Measurements from ENCODE around the gene RBMX.
"Not testable (repeated sequence)": the region's sequence is repeated elsewhere in the genome, so short reads cannot be mapped to it uniquely, and the experiment has no call there.

RBMX gene

GRCh38 chrX:136880452-136881013 lies at the start of gene RBMX:
RBMX (minus strand) TSS chrX:136880725; CDS start chrX:136879427, 1,298 bp downstream.
- peak; percentile 89 for DNase-seq

- not testable (repeated sequence) for DNase-seq
Observed at GRCh38 chrX:136921438-136921837, 40.9 kb upstream of the RBMX start.

- DNase-seq, result no peak
Observed at GRCh38 chrX:136920001-136920400, 39.5 kb upstream of the RBMX start.

GRCh38 chrX:136916827-136917226 lies 36.3 kb upstream of the RBMX start:
- DNase-seq, result no peak

- DNase-seq, result not testable (repeated sequence)
Observed at GRCh38 chrX:136911661-136912060, 31.1 kb upstream of the RBMX start.

- DNase-seq, result no peak
Observed at GRCh38 chrX:136911253-136911652, 30.7 kb upstream of the RBMX start.

- no peak for DNase-seq
Observed at GRCh38 chrX:136910565-136911035, 30.1 kb upstream of the RBMX start.

GRCh38 chrX:136909706-136910564 lies 29.4 kb upstream of the RBMX start:
- peak; percentile 38 for DNase-seq

- peak; percentile 71 for DNase-seq
Observed at GRCh38 chrX:136909119-136909705, 28.7 kb upstream of the RBMX start.

GRCh38 chrX:136907621-136908020 lies 27.1 kb upstream of the RBMX start:
- DNase-seq, result no peak

GRCh38 chrX:136906921-136907510 lies 26.5 kb upstream of the RBMX start:
- DNase-seq, result no peak

GRCh38 chrX:136904067-136904466 lies 23.5 kb upstream of the RBMX start:
- not testable (repeated sequence) for DNase-seq

GRCh38 chrX:136900071-136900470 lies 19.5 kb upstream of the RBMX start:
- DNase-seq, result not testable (repeated sequence)

GRCh38 chrX:136899221-136899620 lies 18.7 kb upstream of the RBMX start:
- DNase-seq, result no peak

GRCh38 chrX:136898752-136899151 lies 18.2 kb upstream of the RBMX start:
- DNase-seq, result not testable (repeated sequence)

GRCh38 chrX:136896121-136896914 lies 15.8 kb upstream of the RBMX start:
- no peak for DNase-seq

- no peak for DNase-seq
Observed at GRCh38 chrX:136892412-136892811, 11.9 kb upstream of the RBMX start.

- DNase-seq, result not testable (repeated sequence)
Observed at GRCh38 chrX:136890596-136890995, 10.1 kb upstream of the RBMX start.

GRCh38 chrX:136889269-136889668 lies 8.7 kb upstream of the RBMX start:
- no peak for DNase-seq

- DNase-seq, result peak; percentile 34
Observed at GRCh38 chrX:136880003-136880451, 498 bp downstream of the RBMX start.

- no peak for DNase-seq
Observed at GRCh38 chrX:136879001-136879687, 1.4 kb downstream of the RBMX start.

GRCh38 chrX:136878423-136878822 lies 2.1 kb downstream of the RBMX start:
- DNase-seq, result no peak

All from activated CD4-positive, alpha-beta T cell treated with anti-CD3 and anti-CD28 coated beads, Interleukin-2, amount 50 U/mL, for 1 hour (primary cell).